GM12878 (cell line): ENCODE results near the gene NAP1L5. TPM values are rescaled to one million over a fixed set of nuclear protein-coding genes. Genes with fewer than 3 reads are reported as not detected.

Experiments
- ATAC-seq: fragments of 200-7000 bp; cut with Tn5 transposase; 3 replicates; pipeline ENCODE4 v1.9.1; 2020; ENCODE audit warnings: mild to moderate bottlenecking, moderate library complexity
- BruUV-seq: library from RNA; stranded (reverse); fragments of 400-500 nt; replicated peaks from 2 replicates; lab custom pipeline; 2021; lab: Mats Ljungman, UMichigan
- CTCF ChIA-PET: fragments of 300-600 bp; sonication (Branson Sonifier 250); formaldehyde crosslinking; extraction: SDS; loops from one replicate; lab custom pipeline; 2021; ENCODE audit warnings: inconsistent platforms; lab: Yijun Ruan, JAX
- POLR2A ChIA-PET: fragments of 350-600 bp; formaldehyde crosslinking; extraction: SDS; loops from one replicate; lab custom pipeline; 2021; ENCODE audit warnings: inconsistent platforms; lab: Charles Lee
- RAD21 ChIA-PET: fragments of 300-600 bp; sonication (Branson Sonifier 250); formaldehyde crosslinking; loops from one replicate; lab custom pipeline; 2023; ENCODE audit warnings: antibody characterized with exemption; ENCODE audit not compliant: unreplicated experiment; lab: Charles Lee
- SMC1A ChIA-PET: fragments of 300-600 bp; sonication (Branson Sonifier 250); formaldehyde crosslinking; loops from one replicate; lab custom pipeline; 2023; ENCODE audit not compliant: unreplicated experiment, uncharacterized antibody; lab: Charles Lee
- DNase-seq: peaks from one replicate; pipeline ENCODE4 v3.0.0-alpha.2; 2011; ENCODE audit warnings: low read depth, low spot score
- FAIRE-seq: peaks from 3 replicates; lab custom pipeline; 2011; peaks lifted over from hg19 to GRCh38; lab: Jason Lieb, UNC
- H2AFZ ChIP-seq: 2 replicates; pipeline ENCODE4 v1.6.0; 2011; ENCODE audit warnings: low read depth, low read length, control low read depth; ENCODE audit not compliant: control insufficient read depth
- H3K27ac ChIP-seq: 2 replicates; pipeline ENCODE4 v1.5.1; 2011; ENCODE audit warnings: control low read depth; ENCODE audit not compliant: control insufficient read depth, insufficient read depth
- H3K27me3 ChIP-seq, 2 experiments: replicated peaks in 1 of 2; 2 replicates each; pipeline versions ENCODE4 v1.6.0 to v1.6.1; 2011; ENCODE audit warnings: low read length in 1 of 2; ENCODE audit not compliant: control insufficient read depth in 2 of 2, insufficient read depth in 2 of 2
- H3K36me3 ChIP-seq, 2 experiments: 2 replicates each; pipeline ENCODE4 v1.5.1; 2011; ENCODE audit warnings: low read length in 1 of 2; ENCODE audit not compliant: control insufficient read depth in 2 of 2, insufficient read depth in 2 of 2
- H3K4me1 ChIP-seq: 2 replicates; pipeline ENCODE4 v1.6.1; 2011; ENCODE audit warnings: mild to moderate bottlenecking, low read length, moderate library complexity, mixed read lengths; ENCODE audit not compliant: control insufficient read depth, insufficient read depth
- H3K4me2 ChIP-seq: 2 replicates; pipeline ENCODE4 v1.6.0; 2011; ENCODE audit warnings: control low read depth; ENCODE audit not compliant: control insufficient read depth, insufficient read depth
- H3K4me3 ChIP-seq: fragments of 200-600 bp; sonication (generic); 2 replicates; pipeline ENCODE4 v1.5.1; 2016
- H3K79me2 ChIP-seq: 2 replicates; pipeline ENCODE4 v1.6.0; 2011; ENCODE audit warnings: low read length; ENCODE audit not compliant: control insufficient read depth, insufficient read depth
- H3K9ac ChIP-seq: 2 replicates; pipeline ENCODE4 v1.8.0; 2011; ENCODE audit warnings: low read length, control low read depth, mixed read lengths; ENCODE audit not compliant: control insufficient read depth, insufficient read depth
- H3K9me3 ChIP-seq: replicated peaks from 3 replicates; pipeline ENCODE4 v1.5.1; 2011; ENCODE audit warnings: mild to moderate bottlenecking, low read length; ENCODE audit not compliant: control insufficient read depth, insufficient read depth
- H4K20me1 ChIP-seq: 2 replicates; pipeline ENCODE4 v1.6.0; 2011; ENCODE audit not compliant: control insufficient read depth, insufficient read depth
- BHLHE40 ChIP-seq, 2 experiments: fragments of 450-650 bp in 1 of 2; IDR thresholded peaks; 2 replicates each; pipeline ENCODE4 v1.6.1; 2011 to 2017; ENCODE audit warnings: low read depth in 2 of 2, borderline replicate concordance in 1 of 2, improper control_type of control experiment in 1 of 2, low read length in 1 of 2, mild to moderate bottlenecking in 1 of 2
- ESRRA ChIP-seq: IDR thresholded peaks from 2 replicates; pipeline ENCODE4 v1.6.1; 2012; ENCODE audit warnings: mild to moderate bottlenecking, low read length, improper control_type of control experiment
- JUND ChIP-seq: IDR thresholded peaks from 2 replicates; pipeline ENCODE4 v1.6.1; 2012; ENCODE audit warnings: low read depth, mild to moderate bottlenecking, low read length, improper control_type of control experiment, moderate library complexity
- SREBF2 ChIP-seq: IDR thresholded peaks from 2 replicates; pipeline ENCODE4 v1.6.1; 2012; ENCODE audit warnings: mild to moderate bottlenecking, low read length
- YBX1 ChIP-seq: fragments of 450-650 bp; IDR thresholded peaks from 2 replicates; pipeline ENCODE4 v1.6.1; 2016; ENCODE audit warnings: antibody characterized with exemption
- ZNF622 ChIP-seq: fragments of 450-650 bp; IDR thresholded peaks from 2 replicates; pipeline ENCODE4 v1.6.1; 2017; ENCODE audit warnings: mild to moderate bottlenecking, inconsistent platforms
- WGBS: methylation state at CpG from one replicate; pipeline ENCODE4 v1.1.6; 2016; ENCODE audit warnings: low lambda C conversion rate; ENCODE audit not compliant: insufficient replicate concordance, insufficient coverage; ENCODE audit errors: missing lambda C conversion rate; 5-methylcytosine and 5-hydroxymethylcytosine counted together
- in situ Hi-C: fragments of 300-500 bp; cut with MboI; formaldehyde crosslinking; loops from 9 replicates; pipeline ENCODE4 v1.14.3; 2018; ENCODE audit warnings: mixed read lengths
- intact Hi-C: fragments of 100-400 bp; cut with micrococcal nuclease; formaldehyde crosslinking; loops from one replicate; pipeline ENCODE4 v1.14.2; 2022; ENCODE audit not compliant: unreplicated experiment
- polyA plus RNA-seq, 11 experiments: library from polyadenylated mRNA; depleted of rRNA in 4 of 11; unstranded in 6 of 11; stranded (reverse) in 5 of 11; fragments of >200 nt; fragmentation: Nextera tagmentation in 4 of 11; fragmentation: Illumina TruSeq in 1 of 11; extraction: Ambion mirVana in 4 of 11; extraction: Trizol in 1 of 11; gene quantifications; 1 replicate in 1 of 11; 2 replicates in 10 of 11; pipeline versions ENCODE4 v1.2.1 to v1.2.3, GENCODE V29; 2011 to 2016; ENCODE audit warnings: inconsistent platforms in 2 of 11, missing spikeins in 2 of 11, low read depth in 1 of 11
- total RNA-seq, 4 experiments: library from RNA; depleted of rRNA in 3 of 4; stranded (reverse); fragments of >200 nt in 3 of 4; fragmentation: Illumina TruSeq in 1 of 4; extraction: Trizol in 1 of 4; gene quantifications; 2 replicates each; pipeline versions ENCODE4 v1.2.1 to v1.2.3, GENCODE V29; 2013 to 2021
- TF ChIP-seq, protein P1 (sequence below): fragments of 450-650 bp; IDR thresholded peaks from 2 replicates; pipeline ENCODE4 v1.6.1; 2017; ENCODE audit warnings: mild to moderate bottlenecking, moderate library complexity

NAP1L5 gene
- total and polyA plus RNA-seq, 10 of the 15 experiments (the other 5 are each of a cell fraction or from before 2014, with no cell fraction given) = 2.1 to 5.3 (median 3.7) TPM

DNA sequence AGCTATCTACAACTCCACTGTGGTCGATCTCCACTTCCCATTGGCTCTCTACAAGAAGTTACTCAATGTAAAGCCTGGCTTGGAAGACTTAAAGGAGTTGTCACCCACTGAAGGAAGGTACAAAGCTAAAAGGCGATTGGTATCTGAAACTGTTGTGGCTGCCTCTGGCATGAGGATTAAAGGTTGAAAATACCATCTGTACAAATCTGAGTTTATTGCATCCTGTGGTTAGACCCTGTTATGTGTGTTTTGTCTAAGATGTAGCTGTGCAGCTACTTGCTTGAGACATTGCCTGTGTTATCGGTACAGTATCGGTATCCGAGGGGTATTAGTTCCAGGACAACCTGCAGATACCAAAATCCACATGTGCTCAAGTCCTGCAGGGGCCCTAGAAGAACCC lies 16.4 kb downstream of the NAP1L5 start:
- Histone ChIP-seq H3K4me1 (no peaks in the 10 kb centered on the region), H3K27me3 (no peaks in the 10 kb centered on the region), H2AFZ (no peak overlapping the region), H3K9me3 (no peaks in the 10 kb centered on the region), H3K4me2 (no peak overlapping the region)
- RAD21 ChIA-PET = no interaction called here
- intact Hi-C loops = no loop called here
- TF ChIP-seq JUND (no peak), ESRRA (no peak), YBX1 (no peak), ZNF622 (no peak), SREBF2 (no peak), BHLHE40 (IDR thresholded peaks at IDR 0.05; ENCODE audit: borderline replicate concordance in 1 of 2, low read depth in 2 of 2, low read length in 1 of 2) (no peak)
- TF ChIP-seq, protein P1, sequence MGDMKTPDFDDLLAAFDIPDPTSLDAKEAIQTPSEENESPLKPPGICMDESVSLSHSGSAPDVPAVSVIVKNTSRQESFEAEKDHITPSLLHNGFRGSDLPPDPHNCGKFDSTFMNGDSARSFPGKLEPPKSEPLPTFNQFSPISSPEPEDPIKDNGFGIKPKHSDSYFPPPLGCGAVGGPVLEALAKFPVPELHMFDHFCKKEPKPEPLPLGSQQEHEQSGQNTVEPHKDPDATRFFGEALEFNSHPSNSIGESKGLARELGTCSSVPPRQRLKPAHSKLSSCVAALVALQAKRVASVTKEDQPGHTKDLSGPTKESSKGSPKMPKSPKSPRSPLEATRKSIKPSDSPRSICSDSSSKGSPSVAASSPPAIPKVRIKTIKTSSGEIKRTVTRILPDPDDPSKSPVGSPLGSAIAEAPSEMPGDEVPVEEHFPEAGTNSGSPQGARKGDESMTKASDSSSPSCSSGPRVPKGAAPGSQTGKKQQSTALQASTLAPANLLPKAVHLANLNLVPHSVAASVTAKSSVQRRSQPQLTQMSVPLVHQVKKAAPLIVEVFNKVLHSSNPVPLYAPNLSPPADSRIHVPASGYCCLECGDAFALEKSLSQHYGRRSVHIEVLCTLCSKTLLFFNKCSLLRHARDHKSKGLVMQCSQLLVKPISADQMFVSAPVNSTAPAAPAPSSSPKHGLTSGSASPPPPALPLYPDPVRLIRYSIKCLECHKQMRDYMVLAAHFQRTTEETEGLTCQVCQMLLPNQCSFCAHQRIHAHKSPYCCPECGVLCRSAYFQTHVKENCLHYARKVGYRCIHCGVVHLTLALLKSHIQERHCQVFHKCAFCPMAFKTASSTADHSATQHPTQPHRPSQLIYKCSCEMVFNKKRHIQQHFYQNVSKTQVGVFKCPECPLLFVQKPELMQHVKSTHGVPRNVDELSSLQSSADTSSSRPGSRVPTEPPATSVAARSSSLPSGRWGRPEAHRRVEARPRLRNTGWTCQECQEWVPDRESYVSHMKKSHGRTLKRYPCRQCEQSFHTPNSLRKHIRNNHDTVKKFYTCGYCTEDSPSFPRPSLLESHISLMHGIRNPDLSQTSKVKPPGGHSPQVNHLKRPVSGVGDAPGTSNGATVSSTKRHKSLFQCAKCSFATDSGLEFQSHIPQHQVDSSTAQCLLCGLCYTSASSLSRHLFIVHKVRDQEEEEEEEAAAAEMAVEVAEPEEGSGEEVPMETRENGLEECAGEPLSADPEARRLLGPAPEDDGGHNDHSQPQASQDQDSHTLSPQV = no peak
- TF ChIP-seq, all 136 proteins: peak for 0
- POLR2A ChIA-PET = no interaction called here
- SMC1A ChIA-PET = no interaction called here
- CTCF ChIA-PET = interaction anchor here (1.3 kb wide), 1 partner anchor 9 kb away, joined by 4 read pairs; no protein-coding TSS in a partner anchor
- in situ Hi-C loops = no loop called here
- H3K27ac ChIP-seq = no peak overlapping the region
- FAIRE-seq (no peak), ATAC-seq (no peak), DNase-seq (no peak)
- no TSS peak for BruUV-seq
- no peak overlapping the region for H3K9ac ChIP-seq
- H3K36me3 ChIP-seq = no peaks in the 10 kb centered on the region; a peak in 1 of 4 replicates
- WGBS = 81% methylated on average over 5 of the region's 5 CpGs
- no peaks in the 10 kb centered on the region for H4K20me1 ChIP-seq
- no peaks in the 10 kb centered on the region for H3K79me2 ChIP-seq
- H3K4me3 ChIP-seq = no peak overlapping the region
